Inflammatory macrophage treated with lipopolysaccharide for 1 hour (primary cell): ENCODE data around the gene MEF2C.

Source experiments
- DNase-seq, 2 donors: peaks; one replicate each; pipeline ENCODE4 v3.0.0-alpha.2; 2020 to 2022

MEF2C gene

DNA sequence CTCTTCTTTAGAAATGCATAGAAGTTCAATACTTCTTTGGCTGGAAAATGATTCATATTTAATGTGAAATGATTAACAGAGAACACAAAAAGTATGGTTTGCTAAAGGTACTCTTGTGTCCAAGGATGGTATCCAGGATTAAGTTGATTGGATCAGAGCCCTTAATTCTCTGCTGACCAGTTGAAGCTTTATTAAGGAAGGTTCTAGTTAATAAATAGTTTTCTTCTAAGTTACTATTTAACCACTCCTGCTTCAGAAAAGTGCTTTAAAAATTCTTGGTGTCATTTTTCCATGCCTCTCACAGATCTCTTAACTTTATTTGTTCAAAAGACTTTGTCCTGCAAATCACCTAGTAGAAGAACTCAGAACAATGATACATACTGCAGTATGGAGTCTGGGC, 134.3 kb downstream of the MEF2C start:
- no peak for DNase-seq

DNA sequence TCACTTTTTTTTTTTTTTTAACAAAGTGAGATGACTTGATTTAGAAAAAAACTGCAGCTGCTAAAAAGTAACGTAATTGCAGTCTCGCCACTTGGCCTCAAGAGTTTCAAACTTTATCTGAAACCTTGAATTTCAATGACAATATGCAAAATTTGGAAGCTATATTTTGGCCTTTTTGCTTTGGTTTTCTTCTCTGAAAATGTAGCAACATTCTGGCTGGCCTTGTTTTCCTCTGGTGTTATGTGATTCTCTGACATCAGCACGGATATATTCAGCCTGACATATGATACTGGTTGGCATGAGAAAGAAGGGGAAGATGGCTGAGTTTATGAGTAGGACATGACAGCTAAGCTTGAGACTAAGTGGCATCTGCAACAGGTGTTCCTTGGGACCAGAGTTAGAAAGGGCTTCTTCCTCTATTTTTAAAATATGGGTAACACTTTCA, 136.5 kb downstream of the MEF2C start:
- no peak for DNase-seq

DNA sequence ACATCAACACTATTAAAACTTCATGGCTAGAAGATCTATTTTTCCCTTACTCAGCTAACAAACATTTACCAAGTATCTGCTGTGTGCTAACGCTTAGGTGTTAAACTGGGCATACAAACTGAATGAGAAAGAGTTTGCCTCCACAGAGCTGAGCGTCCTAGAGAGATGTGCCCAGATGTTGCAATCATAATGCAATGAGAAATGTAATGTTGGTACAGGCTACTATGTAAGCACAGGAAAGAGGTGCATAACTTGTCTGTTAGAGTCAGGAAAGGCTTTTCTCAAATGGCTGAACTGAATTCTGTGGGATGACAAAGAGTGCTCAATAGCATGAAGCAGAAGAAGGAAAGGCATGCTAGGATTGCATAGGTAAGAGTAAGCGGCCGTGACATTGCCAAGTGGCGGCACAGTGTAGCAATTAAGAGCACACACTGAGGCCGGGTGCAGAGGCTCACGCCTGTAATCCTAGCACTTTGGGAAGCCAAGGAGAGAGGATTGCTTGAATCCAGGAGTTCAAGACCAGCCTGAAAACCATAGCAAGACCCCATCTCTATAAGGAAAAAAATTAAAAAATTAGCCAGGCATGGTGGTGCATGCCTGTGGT, 137.8 kb downstream of the MEF2C start:
- no peak for DNase-seq

DNA sequence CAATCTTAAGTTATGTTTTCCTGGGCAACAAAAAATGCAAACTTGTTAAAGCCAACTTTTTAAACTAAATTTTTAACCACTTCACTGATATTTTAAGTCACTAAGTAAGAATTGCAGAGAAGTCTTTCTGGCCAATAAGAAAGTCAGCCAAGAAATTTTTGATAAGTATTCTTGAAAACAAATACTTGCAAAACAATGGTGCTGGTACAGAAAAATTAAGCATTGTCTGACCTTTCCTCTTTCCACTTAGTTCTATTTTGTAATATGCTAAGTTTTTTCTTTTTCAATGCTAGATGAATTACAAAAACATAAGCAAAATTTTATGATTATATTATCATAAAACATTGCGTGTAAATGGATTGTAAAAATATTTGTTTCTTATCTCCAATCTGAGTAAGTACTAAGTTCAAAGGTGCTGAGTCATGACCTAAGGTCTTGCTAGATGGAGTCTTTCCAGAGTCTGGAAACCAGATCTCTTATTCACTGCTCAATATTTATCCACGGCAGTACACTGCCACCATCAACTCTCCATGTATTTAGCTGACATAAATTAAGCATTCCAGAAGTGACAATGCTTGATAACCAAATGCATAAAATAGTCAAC, 139.7 kb downstream of the MEF2C start:
- DNase-seq, result no peak

DNA sequence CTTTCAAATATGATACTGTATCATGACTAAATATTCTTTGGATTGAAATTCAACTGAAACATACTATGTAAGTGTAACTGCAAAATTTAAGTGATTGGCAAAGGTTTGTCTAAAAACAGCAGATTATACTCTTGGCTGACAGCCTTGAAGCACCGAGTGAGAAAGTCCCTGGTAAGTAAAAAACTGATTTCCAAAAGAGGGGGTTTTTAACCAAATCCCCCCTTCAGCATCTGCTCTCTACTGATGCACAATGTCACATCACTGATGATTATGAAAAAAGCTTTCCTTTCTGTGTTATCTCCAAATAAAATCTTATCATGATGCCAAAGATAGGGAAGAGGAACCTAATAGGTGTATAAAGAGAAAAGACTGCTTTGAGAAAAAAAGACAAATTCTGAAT, 141.0 kb downstream of the MEF2C start:
- DNase-seq, result no peak

DNA sequence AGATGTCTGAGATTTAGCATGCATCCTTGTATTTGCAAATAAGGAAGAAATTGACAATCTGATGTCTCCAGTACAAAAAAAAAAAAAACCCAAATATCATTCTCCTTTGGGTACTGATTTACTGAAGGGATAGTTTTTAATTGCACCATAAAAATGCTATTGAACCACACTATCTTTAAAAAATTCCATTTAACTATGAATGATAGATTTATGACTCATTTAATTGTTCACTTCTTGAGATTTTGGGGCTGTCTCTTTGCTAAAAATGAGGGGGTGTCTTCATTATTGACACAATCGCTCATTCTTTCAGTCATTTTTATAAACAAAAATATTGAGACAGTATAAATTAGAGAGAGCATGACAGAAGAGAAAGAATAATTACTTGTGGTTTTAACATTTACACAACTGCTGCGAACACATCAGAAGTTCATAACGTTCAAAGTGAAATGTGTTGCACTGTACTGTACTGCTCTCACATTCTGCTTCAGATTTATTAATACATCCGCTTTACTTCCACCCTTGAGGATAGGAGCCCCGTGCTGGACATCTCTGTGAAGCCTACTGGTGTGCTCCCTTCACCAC, 142.3 kb downstream of the MEF2C start:
- DNase-seq, result no peak

DNA sequence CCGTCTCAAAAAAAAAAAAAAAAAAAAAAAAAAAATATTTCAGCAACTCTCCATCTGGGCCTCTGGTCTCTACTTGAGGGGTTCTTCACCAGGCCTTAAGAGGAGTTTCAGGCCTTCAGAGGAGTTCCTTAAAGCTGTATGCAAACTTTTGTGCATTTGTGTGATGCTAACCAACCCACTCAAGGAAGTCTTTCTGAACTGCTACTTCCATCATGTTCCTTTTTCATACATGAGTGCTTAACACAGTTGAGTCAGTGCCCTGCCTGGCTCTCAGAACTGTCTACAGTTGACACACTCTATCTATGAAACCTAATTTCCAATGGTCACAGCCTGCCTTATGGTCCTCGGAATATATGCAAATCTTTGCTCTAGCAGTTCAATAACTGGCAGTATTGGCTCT, 146.5 kb downstream of the MEF2C start:
- peak; percentile 9 to 20 for DNase-seq

DNA sequence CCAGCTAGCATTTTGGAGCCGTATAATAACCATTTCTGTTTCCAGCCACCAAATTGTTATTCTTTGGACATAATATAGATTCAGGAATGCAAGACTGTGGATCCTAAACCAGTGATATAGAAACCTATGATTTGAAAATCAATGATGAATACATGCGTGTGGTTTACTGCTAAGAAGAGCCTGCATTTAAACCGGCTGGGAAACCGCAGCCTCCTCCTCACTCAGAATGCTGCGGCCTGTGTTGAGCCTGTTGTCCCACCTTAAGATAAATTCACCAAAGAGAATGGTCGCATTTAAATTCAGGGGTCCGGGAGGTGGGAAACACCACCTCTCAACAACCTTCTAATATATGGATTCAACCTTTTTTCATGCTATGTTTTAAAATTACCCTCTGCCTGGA, 148.0 kb downstream of the MEF2C start:
- DNase-seq, result no peak

DNA sequence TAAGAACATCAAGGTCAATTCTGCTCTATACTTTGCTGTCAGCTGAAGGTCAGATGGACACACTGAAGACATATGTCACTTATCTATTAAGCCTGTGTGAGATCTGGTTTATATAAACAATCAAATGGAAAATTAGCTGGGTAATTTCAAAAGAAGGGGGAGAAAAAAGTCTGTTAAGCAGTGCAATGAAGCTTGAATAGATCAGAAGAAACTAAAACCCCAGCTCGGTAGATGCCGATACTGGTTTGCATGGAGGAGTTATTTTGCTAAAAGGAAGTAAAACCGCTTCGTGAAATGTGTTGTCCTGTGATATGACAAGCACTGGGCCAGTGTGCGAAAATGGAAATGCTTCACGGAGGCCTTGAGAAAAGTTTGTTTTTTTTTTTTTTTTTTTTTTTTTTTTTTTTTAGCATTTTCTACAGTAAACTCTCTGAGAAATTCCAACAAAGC, 148.8 kb downstream of the MEF2C start:
- DNase-seq, result peak; percentile 56 to 58

DNA sequence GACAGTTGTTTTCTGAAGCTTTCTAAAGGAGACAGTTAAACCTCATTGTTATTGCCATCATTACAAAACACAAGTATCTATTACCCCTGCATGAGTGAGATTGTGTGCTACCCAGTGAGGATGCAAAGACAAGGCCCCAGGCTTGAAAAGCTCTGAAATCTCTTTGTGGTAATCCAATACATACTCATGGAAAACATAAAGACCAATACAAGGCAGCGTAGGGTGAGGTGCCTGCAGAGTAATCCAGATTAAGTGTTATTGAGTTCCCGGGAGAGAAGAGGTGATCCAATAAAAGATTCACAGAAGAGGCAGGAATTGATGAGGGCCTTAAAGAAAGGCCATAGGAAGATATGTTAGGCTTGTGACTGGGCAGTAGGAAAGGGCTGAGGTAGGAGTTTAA, 150.1 kb downstream of the MEF2C start:
- DNase-seq, result no peak

DNA sequence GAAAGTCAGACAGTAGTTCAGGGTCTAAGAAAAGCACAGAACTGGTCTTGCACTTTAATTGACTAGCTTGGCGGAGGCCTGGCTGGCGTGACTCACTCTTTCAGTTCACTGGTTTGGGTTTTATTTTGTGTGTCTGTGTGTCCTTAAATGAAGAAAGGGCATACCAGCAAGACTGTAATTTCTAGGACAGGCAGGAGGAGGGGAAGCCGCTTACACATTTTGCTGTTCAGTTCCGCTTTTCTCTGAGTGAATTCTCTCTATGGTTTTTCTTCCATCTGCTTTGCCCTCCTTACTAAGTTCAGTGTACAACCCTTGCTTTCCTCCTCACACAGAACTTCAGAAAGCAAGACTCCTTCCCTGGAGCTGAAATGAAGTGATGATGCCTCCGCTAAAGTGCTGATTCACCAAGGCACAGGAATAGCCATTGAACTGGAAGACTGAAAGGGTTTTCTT, 150.8 kb downstream of the MEF2C start:
- DNase-seq, result peak; percentile 73 to 80

DNA sequence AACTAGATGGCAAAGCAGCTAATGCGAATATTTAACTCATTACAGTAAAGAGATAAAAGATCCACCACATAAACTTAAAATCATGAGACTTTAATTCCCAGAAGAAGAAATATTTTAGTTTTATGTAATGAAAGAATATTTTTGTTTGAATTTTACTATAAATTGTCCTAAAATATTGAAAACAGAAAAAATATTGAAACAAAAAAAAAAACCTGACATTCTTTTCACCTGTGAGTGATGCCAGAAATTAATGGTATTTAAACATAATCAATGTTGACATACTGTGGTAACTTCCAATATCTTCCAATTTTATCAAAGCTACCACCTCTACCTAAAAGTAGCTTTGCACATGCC, 153.2 kb downstream of the MEF2C start:
- no peak for DNase-seq

DNA sequence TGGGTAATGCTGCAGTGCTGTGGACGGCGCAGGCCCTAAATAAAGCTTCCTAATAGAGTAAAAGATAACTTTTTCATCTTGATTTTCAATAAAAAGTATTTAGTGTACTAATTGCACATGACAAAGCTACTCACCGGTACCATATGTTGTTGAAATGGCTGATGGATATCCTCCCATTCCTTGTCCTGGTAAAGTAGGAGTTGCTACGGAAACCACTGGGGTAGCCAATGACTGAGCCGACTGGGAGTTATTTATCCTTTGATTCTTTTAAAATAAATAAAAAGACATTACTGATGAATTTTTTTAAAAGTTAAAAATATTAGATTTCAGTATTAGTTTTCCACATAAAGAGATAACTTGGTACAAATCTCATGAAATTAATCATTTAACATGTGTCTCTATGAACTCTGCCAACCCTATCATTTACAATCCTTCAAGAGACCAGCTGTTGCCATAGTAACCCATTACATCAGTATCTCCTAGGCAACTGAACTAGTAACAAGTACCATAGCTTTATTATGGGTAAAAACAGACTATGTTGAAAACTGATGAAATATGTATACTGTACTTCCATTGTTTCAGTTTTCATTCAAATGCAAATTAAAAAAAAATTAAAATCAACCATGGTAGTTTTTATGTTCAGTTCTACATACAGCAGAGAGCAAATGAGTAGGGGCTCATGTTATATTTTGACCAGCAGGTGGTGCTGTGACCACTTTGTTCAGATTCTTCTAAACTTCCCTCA, 153.7 kb downstream of the MEF2C start:
- DNase-seq, result peak; percentile 71 to 93

DNA sequence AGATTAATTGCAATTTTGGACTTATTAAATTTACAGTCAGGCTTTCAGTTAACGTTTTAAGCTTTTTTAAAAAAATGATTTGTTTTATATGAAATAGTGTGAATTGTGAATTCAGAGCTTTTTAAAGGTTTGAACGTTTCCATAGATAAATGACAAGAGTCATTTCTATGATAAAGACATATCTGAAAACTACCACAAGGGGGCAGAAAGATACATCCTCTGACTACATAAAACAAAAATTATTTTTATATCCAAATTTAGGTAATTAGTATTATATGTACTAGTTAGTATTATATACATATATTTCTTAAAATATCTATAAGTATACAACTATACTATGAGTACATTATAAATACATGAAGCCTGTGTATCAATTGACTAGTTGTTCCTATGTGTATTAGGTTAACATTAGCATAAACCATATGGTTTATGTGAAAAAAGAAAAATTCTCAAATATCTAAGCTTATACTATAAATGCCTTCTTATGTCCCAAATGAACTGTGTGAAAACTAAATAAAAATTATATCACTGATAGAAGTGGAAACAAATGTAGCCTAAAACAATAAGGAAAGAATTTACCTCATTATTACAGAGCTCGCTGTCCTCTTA, 155.2 kb downstream of the MEF2C start:
- DNase-seq, result peak; percentile 24 to 68

DNA sequence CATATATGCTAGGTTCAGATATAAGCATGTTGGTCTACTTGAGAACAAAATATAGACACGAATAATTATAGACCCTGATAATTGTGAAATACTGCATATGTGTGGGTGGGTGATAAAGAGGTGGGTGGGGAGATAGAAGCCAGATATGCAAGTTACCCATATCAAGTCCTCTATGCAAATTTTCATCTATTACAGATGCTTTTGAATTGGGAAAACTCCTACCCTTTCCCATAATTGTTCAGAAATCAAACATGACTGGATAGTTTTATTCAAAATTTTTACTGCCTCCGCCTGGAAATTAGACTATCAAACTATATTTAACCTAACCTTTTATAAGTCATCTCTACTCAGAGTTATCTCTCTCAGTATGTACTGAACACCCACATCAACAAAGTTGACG, 157.5 kb downstream of the MEF2C start:
- no peak for DNase-seq

DNA sequence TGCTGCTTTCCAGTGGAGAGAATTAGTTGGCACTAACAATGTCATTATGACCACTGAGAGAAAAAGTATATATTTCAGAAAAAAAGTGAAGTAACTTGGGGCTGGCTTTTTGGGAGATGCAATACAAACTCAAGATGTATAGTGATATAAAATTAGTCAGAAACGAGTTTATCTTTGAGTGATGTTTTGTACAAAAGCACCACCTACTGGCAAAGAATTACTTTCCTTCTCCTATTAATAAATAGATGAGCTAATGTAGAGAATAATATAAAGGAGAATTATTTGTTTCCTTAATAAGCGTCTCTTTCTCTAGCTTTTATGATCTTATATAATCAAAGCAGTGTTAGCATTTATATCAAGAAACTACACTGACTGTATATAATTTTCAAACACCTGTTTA, 158.8 kb downstream of the MEF2C start:
- no peak for DNase-seq

DNA sequence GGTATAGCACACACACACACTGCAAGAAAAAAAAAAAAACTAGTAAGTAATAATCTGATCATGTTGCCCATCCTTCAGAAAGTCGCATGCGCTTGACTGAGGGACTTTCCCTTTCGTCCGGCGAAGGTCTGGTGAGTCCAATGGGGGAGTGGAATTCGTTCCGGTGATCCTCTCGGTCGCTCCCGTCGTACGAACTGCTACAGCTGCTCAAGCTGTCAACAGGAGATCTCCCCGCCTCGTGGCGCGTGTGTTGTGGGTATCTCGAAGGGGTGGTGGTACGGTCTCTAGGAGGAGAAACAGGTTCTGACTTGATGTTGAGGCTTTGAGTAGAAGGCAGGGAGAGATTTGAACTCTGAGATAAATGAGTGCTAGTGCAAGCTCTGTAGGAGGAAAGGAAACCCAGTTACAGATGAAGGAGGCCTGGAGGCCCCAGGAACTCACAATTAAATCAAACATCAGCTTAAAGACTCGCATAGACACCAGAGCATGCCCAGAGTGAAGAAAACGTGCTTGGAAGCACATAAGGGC, 160.4 kb downstream of the MEF2C start:
- DNase-seq, result no peak

DNA sequence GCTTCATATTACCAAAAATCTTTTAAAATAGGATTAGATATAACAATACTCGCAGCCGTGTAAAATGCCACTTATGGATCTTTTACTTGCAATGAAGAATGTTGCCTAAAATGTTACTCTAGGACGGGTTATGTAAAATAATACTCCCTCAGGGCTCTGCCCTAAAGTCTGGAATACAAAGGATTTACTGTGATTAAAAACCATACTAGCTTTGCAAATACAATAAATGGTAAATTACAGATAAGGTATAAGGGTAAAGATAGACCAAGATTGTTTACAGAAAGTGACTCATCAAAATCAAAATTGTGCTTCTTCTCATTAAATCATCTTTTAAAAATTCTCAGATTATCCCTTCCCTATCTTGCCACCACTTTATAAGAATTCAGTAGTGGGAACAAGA, 163.6 kb downstream of the MEF2C start:
- DNase-seq, result no peak

DNA sequence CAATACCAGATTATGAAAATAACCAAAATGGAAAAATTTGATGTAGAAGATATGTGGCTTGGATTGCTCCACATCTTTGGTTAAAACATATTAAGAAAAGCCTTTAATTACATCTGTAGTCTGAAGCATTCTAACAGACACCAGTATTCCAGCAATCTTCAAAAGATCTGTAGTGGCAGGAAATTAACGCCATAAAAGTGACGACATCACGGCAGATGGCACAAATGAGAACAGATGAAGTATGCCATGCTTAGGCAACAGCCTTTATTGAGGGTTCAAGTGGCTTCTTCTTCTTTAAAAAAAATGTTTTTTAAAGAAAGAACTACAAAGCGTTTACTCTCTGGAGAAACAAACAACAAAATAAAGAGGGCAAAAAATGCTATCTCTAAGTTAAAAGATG, 164.2 kb downstream of the MEF2C start:
- no peak for DNase-seq

DNA sequence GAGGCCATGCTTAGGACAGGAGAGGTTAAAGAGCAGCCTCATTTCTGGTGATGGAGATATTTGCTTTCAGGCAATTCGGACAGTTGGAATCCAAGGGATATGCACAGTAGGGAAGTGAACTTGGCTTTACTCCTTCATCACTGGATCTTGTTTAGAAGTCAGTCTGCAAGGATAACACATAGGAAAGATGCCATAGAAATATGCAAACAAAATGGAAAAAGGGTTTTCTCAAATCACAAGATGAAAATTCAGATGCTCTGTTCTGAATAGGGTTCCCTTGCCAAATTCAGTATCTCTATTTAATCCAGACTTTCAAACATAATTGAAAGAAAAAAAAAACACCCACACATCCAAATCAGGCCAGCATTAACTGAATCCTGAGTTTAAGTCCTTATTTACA, 166.9 kb downstream of the MEF2C start:
- DNase-seq, result no peak

DNA sequence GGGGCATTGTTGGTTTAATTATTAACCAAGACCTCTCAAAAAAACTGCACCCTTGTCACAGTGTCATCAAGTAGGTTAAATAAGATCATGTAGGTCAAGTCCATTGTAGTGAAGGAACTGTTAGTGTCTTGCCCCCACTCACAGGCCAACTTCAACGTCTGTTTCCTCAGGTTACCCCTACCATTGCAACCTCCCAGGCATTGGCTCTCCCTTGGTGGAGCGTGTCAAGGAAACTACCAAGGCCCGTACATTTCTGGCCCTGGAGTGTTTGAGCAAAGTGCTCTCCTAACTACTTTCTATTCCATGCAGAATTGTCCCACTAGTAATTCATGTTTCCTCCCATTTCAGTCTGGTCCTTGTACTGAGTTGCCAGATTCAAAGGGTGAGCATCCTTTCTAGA, 167.5 kb downstream of the MEF2C start:
- DNase-seq, result no peak

DNA sequence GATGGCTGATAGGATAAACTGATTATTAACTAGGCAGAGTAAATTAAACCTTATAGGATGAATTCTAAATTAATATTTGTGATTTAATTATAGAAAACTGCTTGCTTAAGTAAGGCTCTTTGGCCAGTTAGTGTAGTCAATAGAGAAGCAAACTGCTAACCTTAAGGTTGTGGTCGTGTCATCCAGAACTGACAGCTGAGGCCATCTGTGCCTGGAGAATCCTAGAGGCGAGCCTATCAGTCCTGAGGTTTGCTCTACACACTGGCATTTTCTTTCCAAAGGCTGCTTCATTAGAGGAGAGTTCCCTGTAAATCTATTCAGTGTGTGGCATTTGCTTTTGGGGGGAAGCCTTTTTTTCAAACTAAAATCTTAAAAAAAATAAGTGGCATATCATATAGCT, 169.2 kb downstream of the MEF2C start:
- DNase-seq, result no peak

DNA sequence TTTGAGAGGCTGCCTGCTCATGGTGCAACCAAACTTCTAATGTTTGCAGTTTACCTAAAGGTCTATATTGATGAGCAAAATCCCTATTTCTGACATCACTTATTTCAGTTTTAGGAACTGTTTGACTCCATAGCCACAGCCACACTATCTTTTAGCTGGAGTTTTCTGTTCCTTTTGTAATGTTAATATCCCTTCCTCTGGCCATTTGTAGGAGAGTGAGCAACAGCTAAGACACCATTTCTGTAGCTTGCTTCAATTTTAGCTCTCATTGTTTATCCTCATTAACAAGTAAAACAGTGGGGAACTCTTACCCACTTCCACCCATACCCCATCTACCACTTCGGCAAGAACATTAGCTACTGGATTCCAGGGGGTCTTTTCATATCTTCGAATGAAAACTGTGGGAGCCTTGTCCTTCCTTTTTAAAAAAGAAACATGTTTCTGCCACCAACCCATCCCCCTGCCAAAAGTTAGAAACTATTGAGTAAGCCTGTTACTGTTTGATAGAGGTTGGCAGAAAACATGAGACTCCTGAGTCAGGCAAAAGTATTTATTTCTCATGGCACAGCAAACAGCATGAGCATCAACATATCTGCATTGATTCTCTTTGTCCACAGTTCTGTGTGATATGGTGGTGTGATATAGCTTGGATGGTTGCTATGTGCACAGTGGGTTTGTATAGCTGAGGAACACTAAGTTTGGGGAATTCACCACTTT, 174.1 kb downstream of the MEF2C start:
- no peak for DNase-seq
